ENCODE data around the gene GRK5. TPM values are rescaled to one million over a fixed set of nuclear protein-coding genes. Genes with fewer than 3 reads are reported as not detected.

Gene GRK5
- total and polyA plus RNA-seq, 2 experiments from 2014 or later, result 5.2 to 13.7 TPM

GRCh38 chr10:119425102-119425880, 217.9 kb downstream of the GRK5 start:
- Histone ChIP-seq H3K4me3 (no peak overlapping the region), H2AFZ (no peak overlapping the region), H3K4me1 (ENCODE audit: insufficient read depth) (peaks cover 5% of the 10 kb centered on the region; the same call in 1 of the 2 replicates), H3K9ac (no peak overlapping the region), H3F3A (ENCODE audit: insufficient read depth) (no peaks in the 10 kb centered on the region), H3K79me2 (ENCODE audit: insufficient read depth) (no peaks in the 10 kb centered on the region), H3K27me3 (replicated peaks; ENCODE audit: insufficient read depth) (no peaks in the 10 kb centered on the region), H3K9me2 (ENCODE audit: insufficient read depth) (no peaks in the 10 kb centered on the region), H4K20me1 (ENCODE audit: insufficient read depth) (no peaks in the 10 kb centered on the region), H3K36me3 (ENCODE audit: low read depth) (no peaks in the 10 kb centered on the region), H3K4me2 (ENCODE audit: unreplicated experiment) (no peak overlapping the region), H3K9me3 (ENCODE audit: low read depth) (no peaks in the 10 kb centered on the region), H3K27ac (no peak overlapping the region)
- TF ChIP-seq EZH2phosphoT487 (IDR thresholded peaks at IDR 0.05; ENCODE audit: insufficient read depth, low read depth) (no peak), EZH2 (IDR thresholded peaks at IDR 0.05; ENCODE audit: insufficient read depth, poor library complexity, severe bottlenecking) (no peak)
- in situ Hi-C loops (cut with MboI), result loop anchor here (10.0 kb wide), 1 partner anchor 230 kb away; no protein-coding TSS in a partner anchor
- no peak for DNase-seq
- 87 to 89% methylated on average over 11 of the region's 11 CpGs for WGBS, 2 experiments (ENCODE audit: low coverage in 1 of 2, low lambda C conversion rate in 2 of 2, missing lambda C conversion rate in 2 of 2)

- Histone ChIP-seq H2AFZ (no peak overlapping the region), H3K4me3 (no peak overlapping the region), H3K36me3 (ENCODE audit: low read depth) (no peaks in the 10 kb centered on the region), H3K79me2 (ENCODE audit: insufficient read depth) (no peaks in the 10 kb centered on the region), H3K4me1 (ENCODE audit: insufficient read depth) (peaks cover 5% of the 10 kb centered on the region; the same call in 1 of the 2 replicates), H3K9me2 (ENCODE audit: insufficient read depth) (no peaks in the 10 kb centered on the region), H3K27ac (no peak overlapping the region), H3K9ac (no peak overlapping the region), H3K9me3 (ENCODE audit: low read depth) (no peaks in the 10 kb centered on the region), H3K4me2 (ENCODE audit: unreplicated experiment) (no peak overlapping the region), H4K20me1 (ENCODE audit: insufficient read depth) (no peaks in the 10 kb centered on the region), H3F3A (ENCODE audit: insufficient read depth) (no peaks in the 10 kb centered on the region), H3K27me3 (replicated peaks; ENCODE audit: insufficient read depth) (no peaks in the 10 kb centered on the region)
- TF ChIP-seq EZH2 (IDR thresholded peaks at IDR 0.05; ENCODE audit: insufficient read depth, poor library complexity, severe bottlenecking) (no peak), EZH2phosphoT487 (IDR thresholded peaks at IDR 0.05; ENCODE audit: insufficient read depth, low read depth) (no peak)
- no peak for DNase-seq
- WGBS, 2 experiments (ENCODE audit: low coverage in 1 of 2, low lambda C conversion rate in 2 of 2, missing lambda C conversion rate in 2 of 2), result 83 to 94% methylated on average over 8 to 9 of the region's 9 CpGs
- in situ Hi-C loops (cut with MboI), result loop anchor here (10.0 kb wide), 1 partner anchor 231 kb away; no protein-coding TSS in a partner anchor
These were observed 218.5 kb downstream of the GRK5 start for GRCh38 chr10:119425881-119426170.

GRCh38 chr10:119426699-119427098, 219.3 kb downstream of the GRK5 start:
- TF ChIP-seq EZH2 (IDR thresholded peaks at IDR 0.05; ENCODE audit: insufficient read depth, poor library complexity, severe bottlenecking) (no peak), EZH2phosphoT487 (IDR thresholded peaks at IDR 0.05; ENCODE audit: insufficient read depth, low read depth) (no peak)
- Histone ChIP-seq H4K20me1 (ENCODE audit: insufficient read depth) (no peaks in the 10 kb centered on the region), H3K9me3 (ENCODE audit: low read depth) (no peaks in the 10 kb centered on the region), H3F3A (ENCODE audit: insufficient read depth) (no peaks in the 10 kb centered on the region), H3K4me1 (ENCODE audit: insufficient read depth) (peaks cover 1% of the 10 kb centered on the region; the same call in 1 of the 2 replicates), H3K9ac (no peak overlapping the region), H3K9me2 (ENCODE audit: insufficient read depth) (no peaks in the 10 kb centered on the region), H2AFZ (no peak overlapping the region), H3K27me3 (replicated peaks; ENCODE audit: insufficient read depth) (no peaks in the 10 kb centered on the region), H3K27ac (no peak overlapping the region), H3K4me2 (ENCODE audit: unreplicated experiment) (no peak overlapping the region), H3K4me3 (no peak overlapping the region), H3K36me3 (ENCODE audit: low read depth) (no peaks in the 10 kb centered on the region), H3K79me2 (ENCODE audit: insufficient read depth) (no peaks in the 10 kb centered on the region)
- no peak for DNase-seq
- 89 to 97% methylated on average over 5 of the region's 5 CpGs for WGBS, 2 experiments (ENCODE audit: low coverage in 1 of 2, low lambda C conversion rate in 2 of 2, missing lambda C conversion rate in 2 of 2)
- in situ Hi-C loops (cut with MboI), result loop anchor here (10.0 kb wide), 1 partner anchor 232 kb away; no protein-coding TSS in a partner anchor

- no peak for DNase-seq
- Histone ChIP-seq H3K4me3 (no peak overlapping the region), H3K9me2 (ENCODE audit: insufficient read depth) (no peaks in the 10 kb centered on the region), H3K4me2 (ENCODE audit: unreplicated experiment) (no peak overlapping the region), H3K79me2 (ENCODE audit: insufficient read depth) (no peaks in the 10 kb centered on the region), H3K4me1 (ENCODE audit: insufficient read depth) (no peaks in the 10 kb centered on the region), H4K20me1 (ENCODE audit: insufficient read depth) (no peaks in the 10 kb centered on the region), H3K36me3 (ENCODE audit: low read depth) (no peaks in the 10 kb centered on the region), H3K9me3 (ENCODE audit: low read depth) (no peaks in the 10 kb centered on the region), H2AFZ (no peak overlapping the region), H3K27ac (no peak overlapping the region), H3K27me3 (replicated peaks; ENCODE audit: insufficient read depth) (no peaks in the 10 kb centered on the region), H3K9ac (no peak overlapping the region), H3F3A (ENCODE audit: insufficient read depth) (no peaks in the 10 kb centered on the region)
- in situ Hi-C loops (cut with MboI), result loop anchor here (10.0 kb wide), 1 partner anchor 233 kb away; no protein-coding TSS in a partner anchor
- TF ChIP-seq EZH2phosphoT487 (IDR thresholded peaks at IDR 0.05; ENCODE audit: insufficient read depth, low read depth) (no peak), EZH2 (IDR thresholded peaks at IDR 0.05; ENCODE audit: insufficient read depth, poor library complexity, severe bottlenecking) (no peak)
- 98% methylated on average over 7 to 8 of the region's 8 CpGs for WGBS, 2 experiments (ENCODE audit: low coverage in 1 of 2, low lambda C conversion rate in 2 of 2, missing lambda C conversion rate in 2 of 2)
These were observed 220.0 kb downstream of the GRK5 start for GRCh38 chr10:119427263-119427864.
